GM19324 (cell line): ENCODE data around the gene SGIP1.
"Not testable (repeated sequence)": the region's sequence is repeated elsewhere in the genome, so short reads cannot be mapped to it uniquely, and the experiment has no call there.

Experiments
- ATAC-seq: cut with Tn5 transposase; IDR thresholded peaks from one replicate; pipeline ENCODE4 v1.9.1; 2021; ENCODE audit warnings: mild to moderate bottlenecking, moderate library complexity; ENCODE audit not compliant: unreplicated experiment, low FRiP score

The SGIP1 gene

DNA sequence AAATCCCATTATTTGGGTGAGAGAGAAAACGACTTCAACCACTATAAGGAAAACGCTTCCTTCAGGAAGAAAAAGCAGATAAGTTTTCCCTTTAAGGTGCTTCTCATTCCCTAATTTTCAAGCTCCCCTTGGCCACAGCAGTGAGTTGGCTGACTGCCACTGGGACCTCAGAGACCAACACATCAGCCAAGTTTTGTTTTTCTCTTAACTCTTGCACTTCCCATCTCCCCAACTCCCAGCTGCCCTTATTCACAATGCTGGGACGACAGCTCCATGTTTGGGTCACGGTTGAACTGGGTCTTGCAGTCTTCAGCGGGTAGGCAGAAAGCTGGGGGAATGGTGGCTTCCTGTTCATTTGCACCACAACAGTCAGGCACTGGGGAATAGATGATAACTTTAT is 18.9 kb downstream of the SGIP1 start:
- ATAC-seq: no peak

DNA sequence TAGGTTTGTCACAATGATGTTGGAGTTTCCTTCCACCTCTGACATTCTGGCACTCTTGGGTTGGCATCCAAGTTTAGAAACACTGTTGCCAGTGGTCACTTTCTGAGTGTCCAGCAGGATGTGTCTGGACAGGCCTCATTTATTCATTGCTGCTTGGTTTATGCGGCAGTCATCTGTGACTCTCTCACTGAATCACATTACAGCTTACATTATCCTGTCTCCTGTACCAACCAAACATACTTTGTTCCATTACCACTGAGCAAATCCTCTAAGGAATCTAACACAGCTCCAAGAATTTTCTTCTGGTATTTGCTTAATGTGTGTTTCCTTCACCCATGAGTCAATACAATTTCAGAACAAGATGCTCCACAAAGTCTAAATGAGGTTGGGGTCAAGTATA is 19.9 kb downstream of the SGIP1 start:
- no peak for ATAC-seq

DNA sequence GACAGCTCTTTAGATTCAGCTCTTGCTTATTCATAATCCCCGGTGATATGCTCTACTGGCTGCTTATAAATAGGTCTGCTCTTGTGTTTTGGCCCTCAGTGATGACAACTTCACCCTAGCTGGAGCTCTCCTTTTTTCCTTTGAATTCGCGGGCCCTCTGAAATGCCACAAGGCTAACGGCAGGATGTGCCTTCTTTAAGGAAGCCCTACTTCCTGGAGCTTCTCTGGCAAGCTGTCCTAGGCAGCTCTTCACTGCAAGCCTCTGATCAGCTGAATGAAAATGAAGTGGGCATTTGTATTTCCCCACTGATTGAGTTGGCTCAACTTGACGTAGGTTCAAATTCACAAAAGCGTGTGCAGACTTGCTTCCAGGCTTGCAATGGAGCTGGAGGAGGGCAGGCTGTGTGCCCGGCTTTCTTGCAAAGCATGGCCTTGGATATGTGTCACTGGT is 22.2 kb downstream of the SGIP1 start:
- no peak for ATAC-seq

DNA sequence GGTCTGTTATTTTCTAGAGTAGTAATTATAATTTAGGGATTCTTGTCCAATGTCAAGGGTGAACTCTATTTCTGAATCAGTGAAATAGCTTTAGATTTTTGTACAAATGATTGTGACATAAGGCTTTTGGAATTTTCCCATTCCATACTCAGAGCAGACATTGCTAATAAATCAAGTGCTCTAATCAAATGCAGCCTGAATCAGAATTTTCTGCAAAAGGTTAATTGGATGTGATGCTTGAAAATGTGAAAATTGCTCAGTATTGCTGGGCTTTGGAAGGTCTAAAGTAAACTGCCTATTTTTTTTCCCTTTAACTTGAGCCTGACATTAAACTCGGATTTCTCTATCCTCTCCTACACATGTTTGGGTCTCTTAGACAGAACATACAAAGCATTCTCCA is 23.2 kb downstream of the SGIP1 start:
- no peak for ATAC-seq

DNA sequence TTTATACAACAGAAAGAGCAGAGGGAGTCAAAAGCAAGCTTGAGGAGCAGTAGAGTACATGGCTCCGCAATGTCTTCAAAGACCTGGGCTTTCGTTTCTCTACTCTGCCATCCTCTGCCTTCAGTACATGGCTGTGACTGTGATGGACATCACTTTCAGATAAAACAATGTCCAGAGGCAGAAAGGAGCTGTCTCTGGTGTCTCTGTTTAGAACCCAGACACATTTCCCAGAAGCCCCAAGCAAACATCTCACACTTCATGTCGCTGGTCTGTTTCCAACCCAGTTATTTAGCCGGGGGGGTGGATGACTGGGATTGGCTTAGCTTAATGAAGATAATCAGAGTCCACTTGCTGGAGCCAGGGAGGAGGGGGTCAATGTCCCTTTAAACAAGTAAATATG is 25.6 kb downstream of the SGIP1 start:
- ATAC-seq: no peak

DNA sequence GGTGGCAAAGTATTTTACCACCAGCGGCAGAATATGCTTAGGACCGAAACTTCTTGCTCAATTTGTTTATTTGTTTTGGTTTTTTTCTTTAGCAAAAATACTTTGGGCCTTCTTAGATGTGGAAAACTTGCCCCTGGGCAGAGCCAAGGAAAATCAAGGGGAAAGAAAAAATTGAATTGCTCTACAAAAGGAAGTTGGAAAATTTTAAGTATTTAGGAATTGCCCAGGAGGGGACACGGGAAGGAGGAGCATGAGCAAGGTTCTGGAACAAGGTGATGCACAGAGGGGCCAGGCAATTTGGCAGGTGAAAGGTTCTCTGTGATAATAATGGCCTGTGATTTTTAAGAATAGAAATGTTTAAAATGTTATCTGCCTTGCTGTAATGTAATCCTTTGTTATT is 28.6 kb downstream of the SGIP1 start:
- ATAC-seq: no peak

DNA sequence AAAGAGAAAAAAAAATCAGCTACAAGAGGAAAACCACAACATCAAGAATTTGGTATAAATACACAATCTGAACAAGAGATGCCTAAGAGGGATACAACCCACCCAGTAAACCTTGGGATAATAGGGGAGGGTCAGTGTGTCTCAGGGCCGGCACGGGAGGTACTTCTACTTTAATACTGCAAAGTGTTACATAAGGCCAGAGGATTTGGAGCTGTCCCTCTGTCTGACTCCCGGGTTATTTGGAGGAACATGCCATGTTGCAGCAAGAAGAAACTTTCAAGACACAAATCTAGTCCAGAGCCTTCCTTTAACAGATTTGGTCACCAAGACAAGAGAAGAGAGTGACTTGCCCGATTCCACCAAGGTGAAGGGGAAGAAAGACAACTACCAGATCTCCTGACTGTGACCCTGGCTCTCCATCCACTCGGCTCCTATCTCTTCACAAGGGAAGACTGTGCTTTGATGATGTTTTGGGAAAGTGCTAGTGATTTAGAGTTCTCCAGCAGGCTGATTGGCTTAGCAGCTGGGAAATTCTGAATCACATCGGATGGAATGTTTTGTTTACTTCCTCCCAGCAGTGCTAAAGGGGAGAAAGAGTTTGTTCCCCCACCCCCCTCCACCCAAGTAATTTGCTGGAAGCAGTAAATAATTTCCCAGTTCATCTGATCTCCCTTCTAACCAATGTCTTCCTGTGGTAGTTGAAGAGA is 29.3 kb downstream of the SGIP1 start:
- no peak for ATAC-seq

DNA sequence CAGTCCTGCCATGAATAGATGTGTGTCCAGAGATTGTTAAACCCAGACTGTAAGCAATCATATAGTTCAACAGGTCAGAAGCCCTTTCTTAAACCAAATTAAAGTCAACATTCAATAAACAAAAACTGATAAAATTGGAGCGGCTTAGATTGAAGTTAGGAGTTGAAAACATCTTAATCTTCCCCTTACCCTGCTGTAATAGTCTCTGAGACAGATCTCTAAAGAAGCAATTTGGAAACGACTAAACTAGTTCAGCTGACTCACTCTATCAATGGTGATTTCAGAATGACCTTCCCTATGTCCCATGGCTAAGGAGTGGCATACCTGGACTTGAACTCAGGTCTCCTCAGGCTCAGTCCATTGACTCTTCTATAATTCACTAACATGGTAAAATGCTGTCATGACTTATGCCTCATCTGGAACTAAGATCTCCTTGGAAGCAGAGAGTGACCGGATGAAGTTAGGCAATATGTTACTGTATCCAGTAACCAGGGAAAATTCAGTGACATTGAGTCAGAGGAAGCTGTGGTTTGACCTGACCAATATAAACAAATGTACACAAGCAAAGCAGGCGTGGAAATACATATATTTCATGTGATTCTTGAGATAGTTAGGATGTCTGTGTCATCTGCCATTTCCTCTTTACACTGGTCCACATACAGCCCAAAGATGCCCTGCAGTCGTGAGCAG is 30.1 kb downstream of the SGIP1 start:
- no peak for ATAC-seq

DNA sequence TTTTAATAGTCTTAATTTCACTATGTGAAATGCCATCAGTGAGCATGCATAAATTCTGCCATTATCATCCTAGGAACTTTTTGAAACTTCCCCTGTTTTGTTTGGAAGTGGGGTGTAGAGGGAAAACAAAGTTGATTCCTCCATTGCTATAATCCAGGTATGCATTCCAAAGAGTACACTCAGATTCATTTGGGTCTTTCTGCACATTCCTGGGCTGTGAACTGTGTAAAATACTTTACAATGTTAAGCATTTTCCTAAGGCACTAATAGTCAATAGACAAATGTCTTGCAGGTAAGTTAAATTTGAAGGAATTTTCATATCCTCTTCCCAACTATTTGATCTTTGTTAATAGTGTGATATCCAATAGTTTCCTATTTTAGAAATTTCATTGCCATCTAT is 36.2 kb downstream of the SGIP1 start:
- ATAC-seq: no peak

DNA sequence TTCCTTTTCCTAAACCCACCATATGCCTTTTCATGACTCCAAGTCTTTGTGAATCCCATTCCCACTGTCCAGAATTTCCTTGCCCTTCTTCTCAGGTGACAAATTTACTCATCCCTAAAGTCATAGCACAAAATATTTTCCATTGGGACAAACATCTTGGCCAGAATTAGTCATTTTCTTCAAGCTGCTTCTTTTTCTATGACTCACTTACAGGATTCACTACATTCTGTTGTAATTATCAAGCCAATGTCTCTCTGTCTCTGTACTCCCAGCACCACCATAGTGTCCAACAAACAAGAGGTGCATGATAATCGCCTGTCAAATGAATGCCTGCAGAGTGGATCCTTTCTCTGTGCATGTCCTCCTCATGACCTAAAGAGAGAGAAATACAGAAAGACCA is 37.8 kb downstream of the SGIP1 start:
- ATAC-seq: no peak

DNA sequence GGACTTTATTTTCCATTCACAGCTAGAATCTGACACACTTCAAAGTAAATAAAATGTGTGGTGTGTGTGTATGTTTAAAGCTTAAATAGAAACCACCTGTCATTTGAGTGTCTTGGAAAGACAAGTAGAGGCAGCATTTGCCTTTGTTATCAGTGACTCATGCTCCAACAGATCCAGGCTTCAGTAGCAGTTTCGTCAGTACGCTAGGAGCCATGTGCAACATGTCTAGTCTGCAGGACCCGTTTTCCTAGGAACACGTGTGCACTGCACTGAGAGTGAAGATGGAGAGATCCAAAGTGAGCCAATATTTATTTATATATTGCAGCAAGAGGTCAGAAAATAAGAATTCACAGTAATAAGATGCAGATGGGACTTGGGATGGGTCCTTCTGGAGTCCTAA is 41.8 kb downstream of the SGIP1 start:
- ATAC-seq: no peak

DNA sequence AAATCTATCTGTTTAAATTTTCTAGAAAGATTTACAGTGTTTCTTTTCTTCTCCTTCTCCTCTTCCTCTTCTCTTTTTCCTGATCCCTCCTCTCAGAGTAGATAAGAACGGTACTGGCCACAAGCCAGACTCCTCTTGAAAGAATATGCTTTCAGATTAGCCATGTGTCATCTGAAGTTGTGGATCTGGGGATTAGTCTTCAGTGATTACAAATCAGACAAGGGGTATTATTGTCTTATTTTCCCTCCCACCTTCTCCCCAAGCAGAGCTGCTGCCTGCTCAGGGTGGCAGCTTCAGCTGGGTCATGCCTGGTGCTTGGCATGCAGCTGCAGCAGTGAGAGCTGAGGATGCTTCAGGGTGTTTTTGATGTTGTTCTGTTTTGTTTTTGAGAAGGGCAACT is 42.7 kb downstream of the SGIP1 start:
- no peak for ATAC-seq

DNA sequence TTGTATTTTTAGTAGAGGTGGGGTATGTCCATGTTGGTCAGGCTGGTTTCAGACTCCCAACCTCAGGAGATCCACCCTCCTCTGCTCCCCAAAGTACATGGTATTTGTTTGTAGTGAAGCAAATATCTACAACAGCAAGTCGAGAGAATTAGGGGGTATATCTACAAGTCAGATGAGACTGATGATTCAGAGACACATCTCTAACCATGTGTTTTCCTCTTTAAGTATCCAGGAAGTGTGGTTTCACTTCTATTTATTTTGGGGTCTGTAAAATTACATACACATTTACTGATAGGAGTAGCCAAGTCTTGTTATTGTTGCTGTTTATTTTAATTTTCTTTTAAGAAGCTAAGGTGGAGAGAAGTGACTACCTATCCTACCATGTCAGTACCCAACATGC is 44.9 kb downstream of the SGIP1 start:
- ATAC-seq: no peak

DNA sequence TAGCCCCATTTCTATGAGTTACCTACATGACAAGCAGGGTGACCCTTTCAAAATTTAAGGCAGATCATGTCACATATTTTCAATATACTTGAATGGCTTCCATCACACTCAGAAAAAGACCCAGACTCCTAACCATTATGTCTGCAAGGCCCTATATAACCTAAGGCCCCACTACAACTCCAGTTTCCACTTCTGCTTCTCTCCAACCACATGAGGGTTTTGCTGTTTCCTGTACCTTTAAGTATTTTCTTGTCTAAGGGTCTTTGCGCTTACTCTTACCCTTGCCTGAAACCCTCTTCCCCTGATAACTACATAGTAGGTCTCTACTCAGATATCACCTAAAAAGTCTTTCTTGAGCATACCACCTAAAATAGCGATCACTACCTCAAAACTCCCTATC is 46.1 kb downstream of the SGIP1 start:
- ATAC-seq: no peak

DNA sequence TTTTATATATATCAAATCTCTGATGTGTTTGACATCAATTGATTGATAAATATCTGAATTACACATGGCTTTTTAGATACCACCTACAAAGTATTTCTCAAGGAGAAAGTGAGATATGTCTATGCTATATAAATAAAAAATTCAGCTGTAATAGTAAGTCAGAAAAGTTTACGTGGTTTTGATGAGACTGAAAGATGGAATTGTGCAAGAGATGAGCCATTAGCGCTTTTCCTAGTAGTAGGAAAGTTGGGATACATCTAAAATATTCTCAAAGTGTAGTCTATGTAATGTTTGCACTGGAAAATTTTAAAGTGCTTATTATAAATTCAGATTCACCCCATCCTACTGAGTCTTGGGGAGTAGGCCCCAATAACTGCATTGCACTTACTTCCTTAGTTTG is 49.1 kb downstream of the SGIP1 start:
- ATAC-seq: no peak

DNA sequence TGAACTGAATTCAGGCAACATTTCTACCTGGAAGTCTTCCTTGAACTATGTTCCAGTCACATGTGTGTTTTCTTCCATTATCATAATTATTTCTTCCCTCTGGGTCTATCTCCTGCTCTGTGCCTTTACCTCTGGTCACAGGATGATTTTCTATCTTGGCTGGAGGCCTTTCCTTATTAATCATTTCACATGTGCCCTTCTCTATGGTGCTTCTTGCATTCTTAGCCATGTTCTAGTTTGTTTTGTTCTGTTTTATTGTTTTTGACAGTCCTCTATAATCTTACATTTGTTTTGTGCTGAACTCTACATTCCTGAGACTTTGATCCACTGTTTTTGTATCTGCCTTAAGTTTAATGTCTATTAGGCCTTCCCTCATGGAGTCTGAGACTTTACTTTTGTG is 51.0 kb downstream of the SGIP1 start:
- ATAC-seq: no peak

DNA sequence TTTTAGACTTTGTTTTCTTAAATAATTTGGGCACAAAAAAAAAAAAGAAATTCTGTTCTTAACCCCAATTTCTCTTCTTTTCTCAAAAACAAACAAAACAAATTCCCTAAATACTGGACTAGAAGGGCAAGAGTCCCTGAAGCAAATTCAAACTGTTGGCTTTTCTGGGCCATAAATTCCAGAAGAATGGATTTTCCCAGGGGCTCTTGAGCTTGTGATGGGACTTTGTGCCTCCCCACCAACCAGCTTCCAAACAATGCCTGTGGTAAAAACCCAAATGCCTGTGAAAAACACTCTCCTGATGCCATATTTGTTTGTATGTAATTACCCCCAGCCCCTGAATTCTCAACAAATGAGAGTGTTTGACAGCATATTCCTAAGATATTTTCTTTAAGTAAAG is 55.4 kb downstream of the SGIP1 start:
- no peak for ATAC-seq

DNA sequence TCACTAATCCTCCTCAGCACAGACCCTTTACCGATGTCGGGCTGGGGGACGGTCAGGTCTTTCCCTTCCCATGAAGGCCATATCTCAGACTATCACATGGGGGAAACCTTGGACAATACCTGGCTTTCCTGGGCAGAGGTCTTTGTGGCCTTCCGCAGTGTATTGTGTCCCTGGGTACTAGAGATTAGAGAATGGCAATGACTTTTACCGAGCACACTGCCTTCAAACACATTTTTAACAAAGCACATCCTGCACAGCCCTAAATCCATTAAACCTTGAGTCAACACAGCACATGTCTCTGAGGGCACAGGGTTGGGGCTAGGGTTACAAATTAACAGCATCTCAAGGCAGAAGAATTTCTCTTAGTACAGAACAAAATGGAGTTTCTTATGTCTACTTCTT is 58.2 kb downstream of the SGIP1 start:
- ATAC-seq: not testable (repeated sequence)

DNA sequence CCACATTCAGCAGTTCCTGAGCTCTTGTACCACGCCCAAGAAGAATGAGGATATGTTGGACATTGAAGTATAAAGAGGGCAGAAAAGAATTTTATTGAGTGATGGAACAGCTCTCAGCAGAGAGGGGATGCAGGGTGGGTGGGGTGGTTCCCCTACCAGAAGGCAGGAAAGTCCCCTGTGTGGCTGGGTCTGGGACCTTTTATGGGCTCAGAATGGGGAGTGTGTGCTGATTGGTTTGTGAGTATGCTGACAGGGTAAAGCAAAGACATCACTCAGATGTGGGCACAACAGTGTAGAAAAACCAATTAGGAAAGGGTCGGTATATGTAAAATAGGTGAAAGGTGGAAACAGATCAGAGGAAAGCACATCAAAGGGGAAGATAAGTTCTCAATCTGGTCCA is 62.2 kb downstream of the SGIP1 start:
- ATAC-seq: no peak

DNA sequence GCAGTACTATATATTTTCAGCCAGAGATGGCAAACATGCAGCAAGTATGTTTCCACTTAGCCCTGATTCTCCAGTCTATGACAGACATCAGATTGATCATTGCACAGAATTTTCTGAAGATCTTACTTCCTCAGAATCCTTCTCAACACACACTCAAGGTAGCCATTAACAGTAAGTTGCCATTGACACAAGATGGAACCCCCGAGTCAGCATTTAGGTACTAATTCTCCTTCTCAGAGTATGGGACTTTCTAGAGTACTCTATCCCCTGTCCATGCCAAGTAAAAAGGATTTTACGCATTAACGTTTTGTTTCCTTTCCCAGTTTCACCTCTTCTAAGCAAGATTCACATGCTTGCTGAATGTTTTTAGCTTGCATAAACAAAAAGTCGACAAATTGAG is 63.5 kb downstream of the SGIP1 start:
- no peak for ATAC-seq

DNA sequence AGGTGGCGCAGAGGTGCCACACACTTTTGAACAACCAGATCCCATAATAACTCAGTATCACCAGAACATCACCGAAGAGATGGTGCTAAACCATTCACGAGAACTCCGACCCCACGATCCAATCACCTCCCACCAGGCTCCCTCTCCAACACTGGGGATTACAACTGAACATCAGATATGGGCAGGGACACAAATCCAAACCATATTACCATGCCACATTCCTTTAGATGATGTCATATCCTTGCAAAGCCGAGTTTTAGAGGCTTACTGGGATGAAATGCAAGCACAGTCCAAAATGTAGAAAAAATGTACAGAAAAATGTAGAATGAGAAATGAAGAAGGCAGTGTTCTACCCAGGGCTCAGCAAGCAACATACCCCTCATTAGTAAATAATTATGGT is 64.7 kb downstream of the SGIP1 start:
- no peak for ATAC-seq

DNA sequence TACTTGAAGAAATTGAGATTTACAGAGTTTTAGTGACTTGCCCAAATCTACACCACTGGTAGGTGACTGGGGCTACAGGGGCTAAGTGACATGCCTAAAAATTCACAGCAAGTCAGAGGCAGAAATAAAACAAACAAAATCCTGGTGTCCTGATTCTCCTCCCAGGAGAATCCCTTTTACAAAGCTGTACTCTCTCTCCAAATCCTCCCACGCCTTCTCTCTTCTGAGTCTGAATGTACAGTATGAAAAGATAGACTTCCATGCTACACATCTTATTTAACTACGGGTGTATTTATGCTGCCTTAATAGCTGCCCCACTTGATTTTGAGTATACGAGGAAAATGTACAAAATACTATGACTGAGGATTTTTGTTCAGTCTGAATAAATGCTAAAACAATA is 65.4 kb downstream of the SGIP1 start:
- ATAC-seq: no peak
